GM12801 (cell line): ENCODE measurements around the gene TLR9.

Experiments
- CTCF ChIP-seq: IDR thresholded peaks from one replicate; pipeline ENCODE4 v1.5.1; 2011; ENCODE audit warnings: control low read depth; ENCODE audit not compliant: insufficient read length; ENCODE audit errors: extremely low read depth

TLR9 gene

GRCh38 chr3:52182691-52183090 lies 42.8 kb downstream of the TLR9 start:
- no peak for TF ChIP-seq CTCF

GRCh38 chr3:52182196-52182595 lies 43.2 kb downstream of the TLR9 start:
- no peak for TF ChIP-seq CTCF

GRCh38 chr3:52181543-52181942 lies 43.9 kb downstream of the TLR9 start:
- no peak for TF ChIP-seq CTCF

- TF ChIP-seq CTCF: no peak
Measured at GRCh38 chr3:52178537-52178936, 46.9 kb downstream of the TLR9 start.

GRCh38 chr3:52177701-52178042 lies 47.8 kb downstream of the TLR9 start:
- TF ChIP-seq CTCF: no peak

- TF ChIP-seq CTCF: no peak
Measured at GRCh38 chr3:52176951-52177700, 48.3 kb downstream of the TLR9 start.

- no peak for TF ChIP-seq CTCF
Measured at GRCh38 chr3:52176180-52176752, 49.2 kb downstream of the TLR9 start.
